ENCODE data around the gene ZNF688.
A peak's percentile ranks its signal among the peaks of the same experiment; 100 is the strongest.

Gene ZNF688

DNA sequence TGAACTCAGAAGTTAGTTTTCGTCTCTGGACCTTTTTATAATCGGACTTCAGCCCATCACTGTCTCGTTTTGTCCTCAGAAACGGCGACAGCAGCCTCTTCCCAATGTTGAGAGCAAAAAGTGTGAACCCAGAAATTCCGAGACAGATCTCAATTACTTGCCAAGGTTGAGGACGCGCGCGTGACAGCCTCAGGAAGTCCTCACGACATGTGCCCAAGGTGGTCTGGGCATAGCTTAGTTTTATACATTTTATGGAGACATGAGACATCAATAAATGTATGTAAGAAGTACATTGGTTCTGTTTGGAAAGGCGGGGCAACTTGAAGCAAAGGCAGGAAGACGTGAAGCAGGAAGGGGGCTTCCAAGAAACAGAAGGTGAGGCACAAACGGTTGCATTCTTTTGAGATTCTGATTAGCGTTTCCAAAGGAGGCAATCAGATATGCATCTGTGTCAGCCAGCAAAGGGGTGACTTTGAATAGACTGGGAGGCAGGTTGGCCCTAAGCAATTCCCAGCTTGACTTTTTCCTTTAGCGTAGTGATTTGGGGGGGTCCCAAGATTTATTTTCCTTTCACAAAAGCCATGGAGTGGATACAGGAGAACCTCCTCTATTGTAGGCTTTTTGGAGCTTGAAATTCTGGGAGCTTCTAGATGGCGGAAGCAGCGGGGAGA lies 36.3 kb downstream of the ZNF688 start:
- H3K9ac ChIP-seq (ENCODE audit: low read depth, low read length, poor library complexity) = no peak overlapping the region
- H3K14ac ChIP-seq (ENCODE audit: low read length) = no peak overlapping the region
- H2AFZ ChIP-seq (ENCODE audit: low read length) = peak overlapping the region; percentile 96
- no peaks in the 10 kb centered on the region for H3K27me3 ChIP-seq (ENCODE audit: control insufficient read depth in 3 of 3, insufficient read depth in 3 of 3, low read depth in 1 of 3, low read length in 3 of 3)
- H2BK12ac ChIP-seq (ENCODE audit: low read length) = no peak overlapping the region
- peak overlapping the region; percentile 49 for H4K91ac ChIP-seq (ENCODE audit: low read depth, low read length, poor library complexity)
- H2AK5ac ChIP-seq (ENCODE audit: low read depth, low read length) = no peak overlapping the region
- H2BK15ac ChIP-seq (ENCODE audit: low read length) = no peak overlapping the region
- WGBS, 2 donors (ENCODE audit: extremely low coverage in 2 of 2, insufficient read length in 2 of 2, insufficient replicate concordance in 1 of 2) = no CpG with 5 or more reads among the region's 18 CpGs
- no peak overlapping the region for H3K4ac ChIP-seq (ENCODE audit: low read length)
- peaks cover 12% of the 10 kb centered on the region for H3K79me1 ChIP-seq (ENCODE audit: low read depth, low read length)
- peak overlapping the region; percentile 51 to 74 for H3K4me3 ChIP-seq (ENCODE audit: low read length in 2 of 2)
- H3K23ac ChIP-seq (ENCODE audit: low read depth, low read length, poor library complexity) = peak overlapping the region; percentile 95
- peak overlapping the region; percentile 79 for H3K4me2 ChIP-seq (ENCODE audit: insufficient read depth, low read length, poor library complexity, severe bottlenecking)
- H3K9me3 ChIP-seq (replicated peaks in 1 of 2; ENCODE audit: control insufficient read depth in 2 of 2, insufficient read depth in 1 of 2, low read depth in 1 of 2, low read length in 2 of 2) = no peaks in the 10 kb centered on the region
- no peak overlapping the region for H2BK5ac ChIP-seq (ENCODE audit: low read length)
- no peaks in the 10 kb centered on the region for H3K36me3 ChIP-seq (replicated peaks in 1 of 2; ENCODE audit: control insufficient read depth in 2 of 2, insufficient read depth in 2 of 2, low read length in 2 of 2)
- H3K4me1 ChIP-seq (ENCODE audit: control insufficient read depth in 2 of 2, insufficient read depth in 1 of 2, low read depth in 1 of 2, low read length in 2 of 2) = peaks cover 7% of the 10 kb centered on the region in 2 donors
- peak overlapping the region; percentile 29 for H3K27ac ChIP-seq (replicated peaks; ENCODE audit: low read length)
- peak overlapping the region; percentile 44 for H3K18ac ChIP-seq (ENCODE audit: low read length)
- no peak overlapping the region for H2BK120ac ChIP-seq (ENCODE audit: low read depth, low read length)
- peak; percentile 26 for DNase-seq (ENCODE audit: low spot score)
- no peak overlapping the region for H4K8ac ChIP-seq (ENCODE audit: low read depth, low read length)

DNA sequence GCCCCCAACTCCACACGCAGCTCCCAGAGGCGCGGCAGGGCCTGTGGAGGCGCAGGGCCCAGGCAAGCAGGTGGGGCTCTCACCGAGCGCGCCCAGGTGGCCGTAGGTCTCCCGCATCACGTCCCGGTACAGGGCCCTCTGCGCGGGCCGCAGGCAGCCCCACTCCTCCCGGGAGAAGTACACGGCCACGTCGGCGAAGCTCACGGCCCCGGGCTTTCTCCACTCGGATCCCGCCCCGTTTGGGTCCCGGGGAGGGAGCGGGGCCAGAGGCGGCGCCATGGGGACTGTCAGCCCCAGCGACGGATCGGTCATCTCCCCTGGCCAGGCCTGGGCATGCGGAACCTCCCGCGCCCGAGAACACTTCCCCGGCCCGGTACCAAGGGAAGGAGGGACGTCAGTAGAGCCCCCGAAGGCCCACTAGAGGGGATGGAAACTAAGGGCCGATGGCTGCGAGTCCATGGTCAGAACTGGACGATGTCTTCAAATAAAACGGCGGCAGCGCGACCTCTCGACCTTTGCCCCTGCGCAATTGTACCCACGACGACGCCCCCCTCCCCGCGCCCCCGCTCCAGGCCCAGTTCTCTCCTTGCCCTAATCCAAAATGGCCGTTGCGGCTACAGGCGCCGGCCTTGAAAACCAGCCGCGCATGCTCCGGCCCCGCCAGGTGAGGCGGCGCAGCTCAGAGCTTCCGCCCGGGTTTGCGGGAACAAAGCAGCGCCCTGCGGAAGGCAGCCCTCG lies 37.0 kb downstream of the ZNF688 start, which contains the start of gene ZNF747:
Gene ZNF747, minus strand, starts transcription at position 491 of the 738 bp plus-strand sequence. Its CDS starts 179 bp downstream, at position 312.
- Histone ChIP-seq H2BK15ac (ENCODE audit: low read length) (no peak within 1 kb of the TSS), H2BK120ac (ENCODE audit: low read depth, low read length) (peak within 1 kb of the TSS; percentile 40), H3K27ac (replicated peaks; ENCODE audit: low read length) (peak within 1 kb of the TSS; percentile 61), H3K4me1 (ENCODE audit: control insufficient read depth in 2 of 2, insufficient read depth in 1 of 2, low read depth in 1 of 2, low read length in 2 of 2) (peaks cover 7% of the 10 kb centered on the region in 2 donors), H3K4me3 (ENCODE audit: low read length in 2 of 2) (peak within 1 kb of the TSS; percentile 51 to 79), H3K36me3 (replicated peaks in 1 of 2; ENCODE audit: control insufficient read depth in 2 of 2, insufficient read depth in 2 of 2, low read length in 2 of 2) (no peaks in the 10 kb centered on the region), H3K9me3 (replicated peaks in 1 of 2; ENCODE audit: control insufficient read depth in 2 of 2, insufficient read depth in 1 of 2, low read depth in 1 of 2, low read length in 2 of 2) (no peaks in the 10 kb centered on the region), H3K4ac (ENCODE audit: low read length) (no peak within 1 kb of the TSS), H2AK5ac (ENCODE audit: low read depth, low read length) (peak within 1 kb of the TSS; percentile 89), H2BK12ac (ENCODE audit: low read length) (peak within 1 kb of the TSS; percentile 95), H3K9ac (ENCODE audit: low read depth, low read length, poor library complexity) (peak within 1 kb of the TSS; percentile 91), H3K79me1 (ENCODE audit: low read depth, low read length) (peaks cover 12% of the 10 kb centered on the region), H2BK5ac (ENCODE audit: low read length) (peak within 1 kb of the TSS; percentile 47), H3K14ac (ENCODE audit: low read length) (peak within 1 kb of the TSS; percentile 50), H3K4me2 (ENCODE audit: insufficient read depth, low read length, poor library complexity, severe bottlenecking) (peak within 1 kb of the TSS; percentile 79), H4K91ac (ENCODE audit: low read depth, low read length, poor library complexity) (peak within 1 kb of the TSS; percentile 49), H4K8ac (ENCODE audit: low read depth, low read length) (peak within 1 kb of the TSS; percentile 1), H2AFZ (ENCODE audit: low read length) (peak within 1 kb of the TSS; percentile 96), H3K18ac (ENCODE audit: low read length) (peak within 1 kb of the TSS; percentile 97), H3K27me3 (ENCODE audit: control insufficient read depth in 3 of 3, insufficient read depth in 3 of 3, low read depth in 1 of 3, low read length in 3 of 3) (no peaks in the 10 kb centered on the region), H3K23ac (ENCODE audit: low read depth, low read length, poor library complexity) (peak within 1 kb of the TSS; percentile 95)
- DNase-seq (ENCODE audit: low spot score) = peak; percentile 87
- no CpG with 5 or more reads among the region's 70 CpGs for WGBS, 2 donors (ENCODE audit: extremely low coverage in 2 of 2, insufficient read length in 2 of 2, insufficient replicate concordance in 1 of 2)

DNA sequence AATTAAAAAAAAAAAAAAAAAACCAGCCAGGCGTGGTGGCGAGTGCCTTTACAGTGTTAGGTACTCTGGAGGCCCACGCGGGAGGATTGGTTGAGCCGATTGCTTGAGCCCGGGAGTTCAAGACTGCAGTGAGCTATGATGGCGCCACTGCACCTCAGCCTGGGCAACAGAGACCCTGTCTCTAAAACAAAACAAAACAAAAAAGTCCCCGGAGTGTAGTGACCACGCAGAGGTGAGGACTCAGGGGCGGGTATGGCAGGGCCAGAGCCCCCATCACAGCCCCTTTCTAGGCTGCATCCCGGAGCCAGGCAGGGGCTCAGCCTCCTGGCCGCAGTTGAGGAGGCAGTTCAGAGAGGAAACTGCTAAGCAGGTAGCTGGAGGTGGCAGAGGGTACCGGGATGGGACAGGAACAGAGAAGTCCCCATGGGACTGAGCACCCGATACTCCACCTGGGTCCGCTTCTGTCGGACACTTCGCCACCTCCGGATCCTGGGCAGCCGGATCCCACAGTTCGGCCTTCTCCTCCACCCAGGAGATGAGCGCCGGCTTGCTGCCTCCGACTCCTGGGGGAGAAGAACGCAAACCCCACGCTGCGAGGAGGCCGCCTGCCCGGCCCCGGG lies 37.7 kb downstream of the ZNF688 start:
- Histone ChIP-seq H3K27me3 (ENCODE audit: control insufficient read depth in 3 of 3, insufficient read depth in 3 of 3, low read depth in 1 of 3, low read length in 3 of 3) (no peaks in the 10 kb centered on the region), H2AFZ (ENCODE audit: low read length) (peak overlapping the region; percentile 96), H3K79me1 (ENCODE audit: low read depth, low read length) (peaks cover 12% of the 10 kb centered on the region), H3K27ac (replicated peaks; ENCODE audit: low read length) (no peak overlapping the region), H2BK5ac (ENCODE audit: low read length) (no peak overlapping the region), H3K18ac (ENCODE audit: low read length) (peak overlapping the region; percentile 97), H2BK120ac (ENCODE audit: low read depth, low read length) (peak overlapping the region; percentile 40), H3K4ac (ENCODE audit: low read length) (no peak overlapping the region), H3K4me1 (ENCODE audit: control insufficient read depth in 2 of 2, insufficient read depth in 1 of 2, low read depth in 1 of 2, low read length in 2 of 2) (peaks cover 7 to 9% of the 10 kb centered on the region in 2 donors), H4K91ac (ENCODE audit: low read depth, low read length, poor library complexity) (no peak overlapping the region), H2BK15ac (ENCODE audit: low read length) (no peak overlapping the region), H3K36me3 (replicated peaks in 1 of 2; ENCODE audit: control insufficient read depth in 2 of 2, insufficient read depth in 2 of 2, low read length in 2 of 2) (no peaks in the 10 kb centered on the region), H4K8ac (ENCODE audit: low read depth, low read length) (peak overlapping the region; percentile 1), H2BK12ac (ENCODE audit: low read length) (peak overlapping the region; percentile 95), H3K14ac (ENCODE audit: low read length) (no peak overlapping the region), H3K23ac (ENCODE audit: low read depth, low read length, poor library complexity) (peak overlapping the region; percentile 95), H3K4me2 (ENCODE audit: insufficient read depth, low read length, poor library complexity, severe bottlenecking) (peak overlapping the region; percentile 79), H2AK5ac (ENCODE audit: low read depth, low read length) (peak overlapping the region; percentile 89), H3K9ac (ENCODE audit: low read depth, low read length, poor library complexity) (peak overlapping the region; percentile 91), H3K9me3 (replicated peaks in 1 of 2; ENCODE audit: control insufficient read depth in 2 of 2, insufficient read depth in 1 of 2, low read depth in 1 of 2, low read length in 2 of 2) (no peaks in the 10 kb centered on the region), H3K4me3 (ENCODE audit: low read length in 2 of 2) (peak overlapping the region; percentile 51 to 79)
- no CpG with 5 or more reads among the region's 29 CpGs for WGBS, 2 donors (ENCODE audit: extremely low coverage in 2 of 2, insufficient read length in 2 of 2, insufficient replicate concordance in 1 of 2)
- DNase-seq (ENCODE audit: low spot score) = no peak

DNA sequence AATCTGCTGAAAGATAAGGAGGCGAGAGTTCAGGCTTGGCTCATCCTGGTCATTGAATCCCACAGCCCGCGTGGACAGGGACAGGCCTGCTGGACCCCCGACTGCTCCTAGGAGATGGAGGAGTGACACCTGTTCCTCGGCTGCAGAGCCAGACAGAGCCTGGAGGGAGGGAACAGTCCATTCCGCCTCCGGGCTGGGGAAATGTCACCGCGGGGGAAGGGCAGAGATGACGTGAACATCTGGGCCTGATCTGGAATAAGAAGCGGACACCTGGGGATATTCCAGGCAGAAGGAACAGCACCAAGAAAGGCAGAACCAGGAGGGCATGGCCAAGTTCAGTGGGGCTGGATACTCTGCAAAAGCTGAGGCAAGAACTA lies 38.4 kb downstream of the ZNF688 start:
- H4K91ac ChIP-seq (ENCODE audit: low read depth, low read length, poor library complexity) = no peak overlapping the region
- no peaks in the 10 kb centered on the region for H3K9me3 ChIP-seq (replicated peaks in 1 of 2; ENCODE audit: control insufficient read depth in 2 of 2, insufficient read depth in 1 of 2, low read depth in 1 of 2, low read length in 2 of 2)
- H3K27me3 ChIP-seq (ENCODE audit: control insufficient read depth in 3 of 3, insufficient read depth in 3 of 3, low read depth in 1 of 3, low read length in 3 of 3) = no peaks in the 10 kb centered on the region
- no peak overlapping the region for H2BK12ac ChIP-seq (ENCODE audit: low read length)
- no peak overlapping the region for H3K14ac ChIP-seq (ENCODE audit: low read length)
- H2BK5ac ChIP-seq (ENCODE audit: low read length) = no peak overlapping the region
- H3K4ac ChIP-seq (ENCODE audit: low read length) = no peak overlapping the region
- WGBS, 2 donors (ENCODE audit: extremely low coverage in 2 of 2, insufficient read length in 2 of 2, insufficient replicate concordance in 1 of 2) = no CpG with 5 or more reads among the region's 11 CpGs
- no peak overlapping the region for H3K4me3 ChIP-seq (ENCODE audit: low read length in 2 of 2)
- H3K27ac ChIP-seq (replicated peaks; ENCODE audit: low read length) = no peak overlapping the region
- H2AFZ ChIP-seq (ENCODE audit: low read length) = peak overlapping the region; percentile 64
- peaks cover 12% of the 10 kb centered on the region for H3K79me1 ChIP-seq (ENCODE audit: low read depth, low read length)
- H3K4me2 ChIP-seq (ENCODE audit: insufficient read depth, low read length, poor library complexity, severe bottlenecking) = no peak overlapping the region
- H3K4me1 ChIP-seq (ENCODE audit: control insufficient read depth in 2 of 2, insufficient read depth in 1 of 2, low read depth in 1 of 2, low read length in 2 of 2) = peaks cover 7 to 9% of the 10 kb centered on the region in 2 donors
- no peak overlapping the region for H2BK15ac ChIP-seq (ENCODE audit: low read length)
- no peak overlapping the region for H3K23ac ChIP-seq (ENCODE audit: low read depth, low read length, poor library complexity)
- DNase-seq (ENCODE audit: low spot score) = no peak
- no peaks in the 10 kb centered on the region for H3K36me3 ChIP-seq (replicated peaks in 1 of 2; ENCODE audit: control insufficient read depth in 2 of 2, insufficient read depth in 2 of 2, low read length in 2 of 2)
- peak overlapping the region; percentile 40 for H2AK5ac ChIP-seq (ENCODE audit: low read depth, low read length)
- H2BK120ac ChIP-seq (ENCODE audit: low read depth, low read length) = no peak overlapping the region
- H3K9ac ChIP-seq (ENCODE audit: low read depth, low read length, poor library complexity) = peak overlapping the region; percentile 7
- no peak overlapping the region for H3K18ac ChIP-seq (ENCODE audit: low read length)
- H4K8ac ChIP-seq (ENCODE audit: low read depth, low read length) = no peak overlapping the region
